HG03565 (cell line): Measurements from ENCODE around the gene BRSK1.

Source experiments
- ATAC-seq: cut with Tn5 transposase; IDR thresholded peaks from one replicate; pipeline ENCODE4 v1.9.1; 2021; ENCODE audit warnings: mild to moderate bottlenecking, moderate library complexity; ENCODE audit not compliant: unreplicated experiment

BRSK1 gene

GRCh38 chr19:55350620-55351315 lies 67.0 kb downstream of the BRSK1 start:
- no peak for ATAC-seq

- ATAC-seq: no peak
Observed at GRCh38 chr19:55352040-55352439, 68.2 kb downstream of the BRSK1 start.

DNA sequence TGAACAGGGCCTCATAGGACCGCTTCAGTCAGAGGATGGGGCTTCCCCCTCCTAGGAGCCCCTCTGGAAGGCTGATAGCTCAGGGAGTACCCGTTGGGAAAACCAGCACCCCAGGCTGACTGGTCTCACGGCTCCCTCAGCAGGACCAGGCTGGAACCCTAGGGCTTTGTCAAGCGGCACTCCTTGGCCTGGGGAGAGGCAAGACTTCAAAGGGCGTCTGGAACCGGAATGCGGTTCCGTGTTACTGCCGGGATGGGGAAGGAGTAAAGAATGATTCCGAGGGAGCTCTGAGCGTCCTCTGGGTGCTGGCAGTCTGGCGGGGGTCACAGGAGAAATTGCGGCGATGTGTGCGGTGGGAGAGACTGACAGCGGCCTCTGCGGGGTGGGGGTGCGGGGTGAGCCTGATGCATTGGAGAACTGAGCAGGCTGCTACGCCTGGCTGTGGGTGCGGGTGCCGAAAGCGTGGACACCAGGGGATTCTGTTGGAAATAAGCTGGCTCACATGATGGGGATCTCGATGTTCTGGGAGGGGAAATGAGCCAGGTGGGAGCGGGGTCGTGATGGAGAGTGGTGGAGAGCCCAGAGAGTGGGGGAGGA lies 68.8 kb downstream of the BRSK1 start:
- no peak for ATAC-seq

DNA sequence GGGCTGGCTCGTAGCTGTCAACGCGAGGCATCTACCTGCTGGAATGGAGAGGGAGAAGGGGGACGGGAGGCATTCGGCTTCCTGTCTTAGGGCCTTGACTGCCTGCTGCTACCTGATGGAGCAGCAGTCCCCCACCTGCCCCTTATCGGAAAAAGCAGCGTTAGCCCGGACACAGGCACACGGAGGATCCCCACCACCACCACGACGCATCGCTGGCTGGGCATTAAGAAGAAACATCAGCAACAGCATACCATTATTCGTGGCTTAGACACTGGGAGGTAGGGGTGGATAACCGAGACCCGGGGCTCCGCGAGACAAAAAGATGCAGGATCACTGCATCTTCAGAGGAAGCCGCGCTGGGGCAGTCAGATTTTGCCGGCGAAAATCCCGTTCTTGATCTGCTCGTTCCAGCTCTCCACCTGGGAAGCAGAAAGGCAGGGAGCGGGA lies 69.6 kb downstream of the BRSK1 start:
- ATAC-seq: no peak

DNA sequence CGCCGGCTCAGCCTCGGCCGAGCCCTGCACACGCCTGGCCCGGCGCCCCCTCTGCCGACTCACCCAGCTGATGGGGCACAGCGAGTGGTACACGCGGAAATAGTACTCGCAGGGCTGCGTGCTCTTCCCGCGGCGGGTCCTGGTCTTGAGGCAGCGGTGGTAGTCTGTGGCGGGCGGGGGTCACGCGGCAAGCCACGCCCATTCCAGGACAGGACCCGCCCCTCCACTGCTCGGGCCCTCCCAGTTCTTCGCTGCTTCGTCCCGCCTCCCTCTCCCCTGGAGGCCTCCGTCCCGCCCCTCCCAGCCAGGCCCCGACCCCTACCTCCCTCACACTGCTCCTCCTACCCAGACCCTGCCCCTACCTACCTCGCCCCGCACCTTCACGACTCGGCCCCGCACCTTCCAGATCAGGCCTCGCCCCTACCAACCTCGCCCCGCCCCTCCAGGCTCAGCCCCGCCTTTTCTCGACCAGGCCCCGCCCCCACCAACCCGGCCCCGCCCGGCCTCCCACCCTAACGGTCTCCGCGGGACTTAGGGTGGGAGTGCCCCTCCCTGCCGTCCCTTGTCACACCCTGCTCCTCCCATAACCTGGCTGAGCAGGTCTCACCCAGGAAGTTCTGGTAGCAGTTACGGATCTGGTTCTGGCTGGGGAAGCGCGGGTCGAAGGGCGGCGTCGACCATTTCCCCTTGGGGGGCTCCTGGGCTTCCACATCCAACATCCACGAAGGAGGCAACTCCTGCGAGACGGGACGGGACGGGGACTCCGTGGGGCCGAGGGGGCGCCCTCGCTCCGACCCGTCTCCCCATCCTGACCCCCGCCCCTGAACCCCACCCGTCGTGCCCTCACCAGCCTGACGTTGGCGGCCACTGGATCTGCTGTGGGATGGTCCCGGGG lies 70.3 kb downstream of the BRSK1 start:
- no peak for ATAC-seq

- no peak for ATAC-seq
Observed at GRCh38 chr19:55354698-55355212, 71.0 kb downstream of the BRSK1 start, which contains the start of gene COX6B2. Gene COX6B2 (minus strand): TSS chr19:55354719. CDS start chr19:55354521, 198 bp downstream.

GRCh38 chr19:55355213-55355821 lies 71.5 kb downstream of the BRSK1 start:
- no peak for ATAC-seq

- ATAC-seq: no peak
Observed at GRCh38 chr19:55358493-55358892, 74.7 kb downstream of the BRSK1 start.

GRCh38 chr19:55358943-55359908 lies 75.4 kb downstream of the BRSK1 start:
- ATAC-seq: no peak

DNA sequence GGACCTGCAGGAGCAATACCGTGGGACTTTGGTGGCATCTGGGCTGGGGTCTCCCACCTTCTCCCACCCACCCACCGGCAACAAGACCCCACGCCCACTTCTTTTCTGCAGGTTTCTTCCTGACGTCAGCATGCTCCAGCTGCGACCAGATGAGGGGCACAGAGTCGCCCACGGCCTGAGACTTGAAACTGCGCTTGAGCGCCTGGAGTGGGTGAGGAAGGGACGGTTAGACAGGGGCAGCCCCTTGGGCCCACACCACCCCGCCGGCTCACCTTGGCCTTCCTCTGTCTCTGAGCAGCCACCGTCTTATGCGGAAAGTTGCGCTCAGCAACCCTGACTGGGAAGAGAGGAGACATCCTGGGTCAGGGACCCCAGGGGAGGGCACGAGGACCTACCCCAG lies 77.1 kb downstream of the BRSK1 start:
- no peak for ATAC-seq
